Lung (tissue), 12 donors: Measurements from ENCODE around the gene SLC38A9. TPM values are rescaled to one million over a fixed set of nuclear protein-coding genes. Genes with fewer than 3 reads are reported as not detected.

Experiments
- ATAC-seq: fragments of 200-7000 bp; cut with Tn5 transposase; one replicate; pipeline ENCODE4 v1.9.1; 2020; ENCODE audit warnings: moderate number of reproducible peaks; ENCODE audit not compliant: insufficient read depth, low FRiP score
- DNase-seq, 3 donors: peaks; one replicate each; pipeline ENCODE4 v3.0.0-alpha.2; 2013 to 2017
- H3K27ac ChIP-seq, 2 donors: one replicate each; pipeline ENCODE4 v1.5.1; 2013; ENCODE audit warnings: mild to moderate bottlenecking in 2 of 2, moderate library complexity in 2 of 2, control low read depth in 1 of 2, inconsistent platforms in 1 of 2, low read depth in 1 of 2, low read length in 1 of 2
- H3K27me3 ChIP-seq, 3 donors: one replicate each; pipeline ENCODE4 v1.5.1; 2013; ENCODE audit warnings: low read length in 2 of 3; ENCODE audit not compliant: control insufficient read depth in 3 of 3, insufficient read depth in 3 of 3
- H3K36me3 ChIP-seq, 4 donors: one replicate each; pipeline ENCODE4 v1.5.1; 2013; ENCODE audit warnings: low read length in 4 of 4, mild to moderate bottlenecking in 1 of 4, moderate library complexity in 1 of 4; ENCODE audit not compliant: control insufficient read depth in 4 of 4, insufficient read depth in 4 of 4
- H3K4me1 ChIP-seq, 5 donors: one replicate each; pipeline ENCODE4 v1.5.1; 2013; ENCODE audit warnings: low read length in 5 of 5, mild to moderate bottlenecking in 2 of 5, moderate library complexity in 1 of 5; ENCODE audit not compliant: control insufficient read depth in 5 of 5, insufficient read depth in 5 of 5
- H3K4me3 ChIP-seq: one replicate; pipeline ENCODE4 v1.5.1; 2013; ENCODE audit warnings: mild to moderate bottlenecking, control low read depth, moderate library complexity
- H3K9ac ChIP-seq, 2 donors: one replicate each; pipeline ENCODE4 v1.5.1; 2013; ENCODE audit warnings: low read length in 2 of 2, control low read depth in 1 of 2; ENCODE audit not compliant: insufficient read depth in 1 of 2
- H3K9me3 ChIP-seq, 4 donors: one replicate each; pipeline ENCODE4 v1.5.1; 2013; ENCODE audit warnings: low read length in 3 of 4, mild to moderate bottlenecking in 1 of 4, moderate library complexity in 1 of 4; ENCODE audit not compliant: control insufficient read depth in 4 of 4, insufficient read depth in 3 of 4
- WGBS, 2 donors: extraction: QIAGEN DNeasy Blood & Tissue Kit; methylation state at CpG; one replicate each; pipeline ENCODE4 v1.1.7; 2013; 5-methylcytosine and 5-hydroxymethylcytosine counted together
- polyA plus RNA-seq, 2 donors: library from polyadenylated mRNA; stranded (reverse); fragments of 200-250 nt; gene quantifications; one replicate each; pipeline ENCODE4 v1.2.1, GENCODE V29; 2013
- total RNA-seq, 2 donors: library from RNA; depleted of rRNA in 1 of 2; stranded (reverse); fragments of >200 nt in 1 of 2; gene quantifications; one replicate each; pipeline ENCODE4 v1.2.1, GENCODE V29; 2014 to 2021
- TF ChIP-seq, protein P1 (sequence below): IDR thresholded peaks from 2 replicates; pipeline ENCODE4 v1.5.1; 2012; ENCODE audit warnings: mild to moderate bottlenecking; ENCODE audit errors: control extremely low read depth, extremely low read depth
- donor health status: control.
- donor health status: control.
- donor health status: Bipolar disorder and iron deficiency.
- donor health status: healthy.
- donor health status: DM: yes; HTN: yes; CAD: no.

SLC38A9 gene
- total and polyA plus RNA-seq, 4 donors: 8.5 to 64.2 (median 14.5) TPM

DNA sequence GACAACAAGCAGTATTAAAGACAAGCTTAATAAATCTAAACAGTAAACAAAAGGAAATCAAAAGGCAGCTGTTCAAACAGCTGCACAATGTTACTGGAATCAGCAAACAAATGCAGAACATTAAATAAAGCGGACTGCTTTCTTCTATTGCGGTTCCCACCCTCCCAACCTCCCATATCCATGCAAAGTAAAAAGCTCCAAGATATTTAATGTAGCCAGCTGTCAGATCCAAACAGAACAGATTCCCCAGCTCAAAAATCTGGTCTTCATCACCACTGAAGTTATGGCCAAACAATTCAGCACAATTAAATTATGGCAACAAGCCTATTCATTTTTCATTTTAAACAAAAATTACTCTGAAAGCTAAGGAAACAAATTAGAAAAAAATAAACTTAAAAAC lies 75.9 kb downstream of the SLC38A9 start:
- H3K9me3 ChIP-seq: no peaks in the 10 kb centered on the region
- H3K27ac ChIP-seq: peak overlapping the region in 1 of 2 donors; percentile 16
- WGBS, 2 donors: 58 to 69% methylated on average over 2 of the region's 2 CpGs
- H3K9ac ChIP-seq: no peak overlapping the region
- TF ChIP-seq, protein P1, sequence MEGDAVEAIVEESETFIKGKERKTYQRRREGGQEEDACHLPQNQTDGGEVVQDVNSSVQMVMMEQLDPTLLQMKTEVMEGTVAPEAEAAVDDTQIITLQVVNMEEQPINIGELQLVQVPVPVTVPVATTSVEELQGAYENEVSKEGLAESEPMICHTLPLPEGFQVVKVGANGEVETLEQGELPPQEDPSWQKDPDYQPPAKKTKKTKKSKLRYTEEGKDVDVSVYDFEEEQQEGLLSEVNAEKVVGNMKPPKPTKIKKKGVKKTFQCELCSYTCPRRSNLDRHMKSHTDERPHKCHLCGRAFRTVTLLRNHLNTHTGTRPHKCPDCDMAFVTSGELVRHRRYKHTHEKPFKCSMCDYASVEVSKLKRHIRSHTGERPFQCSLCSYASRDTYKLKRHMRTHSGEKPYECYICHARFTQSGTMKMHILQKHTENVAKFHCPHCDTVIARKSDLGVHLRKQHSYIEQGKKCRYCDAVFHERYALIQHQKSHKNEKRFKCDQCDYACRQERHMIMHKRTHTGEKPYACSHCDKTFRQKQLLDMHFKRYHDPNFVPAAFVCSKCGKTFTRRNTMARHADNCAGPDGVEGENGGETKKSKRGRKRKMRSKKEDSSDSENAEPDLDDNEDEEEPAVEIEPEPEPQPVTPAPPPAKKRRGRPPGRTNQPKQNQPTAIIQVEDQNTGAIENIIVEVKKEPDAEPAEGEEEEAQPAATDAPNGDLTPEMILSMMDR: no peak
- H3K27me3 ChIP-seq: no peaks in the 10 kb centered on the region
- peaks cover 3 to 60% (median 20%) of the 10 kb centered on the region in 5 donors for H3K4me1 ChIP-seq
- no peak for ATAC-seq
- DNase-seq: peak; percentile 80 to 98 (median 98)
- H3K4me3 ChIP-seq: no peak overlapping the region
- no peaks in the 10 kb centered on the region for H3K36me3 ChIP-seq

DNA sequence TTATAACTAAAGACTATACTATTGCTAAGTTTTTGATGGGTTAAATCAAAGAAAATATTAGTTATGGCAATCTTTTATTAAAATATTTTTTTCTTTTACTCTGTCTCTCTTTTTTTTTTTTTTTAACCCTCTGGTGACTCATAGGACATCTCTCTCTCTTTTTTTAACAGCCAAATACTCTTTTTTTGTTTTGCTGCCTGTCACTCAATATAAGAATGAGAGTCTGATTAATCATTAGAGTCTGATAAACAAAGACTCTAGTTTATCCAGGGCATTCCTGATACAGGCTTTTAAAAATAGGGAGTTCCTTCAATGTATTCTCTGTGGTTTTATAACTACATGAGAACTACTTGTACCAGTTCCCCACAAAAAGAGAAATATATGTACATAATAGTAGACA lies 77.3 kb downstream of the SLC38A9 start:
- no peak overlapping the region for H3K4me3 ChIP-seq
- DNase-seq: no peak
- no peaks in the 10 kb centered on the region for H3K36me3 ChIP-seq
- TF ChIP-seq, protein P1: no peak
- H3K9ac ChIP-seq: no peak overlapping the region
- H3K9me3 ChIP-seq: no peaks in the 10 kb centered on the region
- no peak for ATAC-seq
- peaks cover 3 to 63% (median 20%) of the 10 kb centered on the region in 5 donors for H3K4me1 ChIP-seq
- H3K27me3 ChIP-seq: no peaks in the 10 kb centered on the region
- H3K27ac ChIP-seq: no peak overlapping the region

DNA sequence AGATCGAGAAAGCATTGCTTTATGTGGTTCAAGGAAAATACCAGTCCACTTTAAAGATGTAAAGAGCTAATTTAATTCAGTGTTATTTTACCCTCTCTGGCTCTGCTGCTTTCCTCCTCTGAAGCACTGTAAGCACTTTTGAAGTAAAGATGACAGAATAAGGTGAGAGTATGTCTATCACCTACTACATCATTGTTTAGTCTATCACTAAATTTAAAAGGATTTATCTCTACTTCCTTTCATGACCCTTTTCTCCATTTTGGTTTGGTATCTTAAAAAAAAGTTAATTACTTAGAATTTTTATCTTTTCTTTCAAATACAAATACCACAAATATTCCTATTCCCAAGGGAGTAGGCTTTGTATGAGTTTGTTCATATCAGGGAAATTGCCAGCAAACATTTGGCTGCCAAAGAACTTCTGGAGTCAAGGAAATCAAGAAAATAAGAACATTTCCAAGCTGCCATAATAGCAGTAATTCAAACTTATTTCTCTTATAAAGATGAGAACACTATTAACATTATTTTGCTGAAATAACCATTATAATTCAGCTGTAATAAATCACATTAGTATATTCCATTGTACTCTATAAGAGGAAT lies 77.8 kb downstream of the SLC38A9 start:
- H3K4me3 ChIP-seq: no peak overlapping the region

More for the DNA sequence above, 77.8 kb downstream of the SLC38A9 start:
- TF ChIP-seq, protein P1: no peak
- DNase-seq (peak; percentile 42 to 87 (median 87)), ATAC-seq (no peak)
- peaks cover 3 to 64% (median 20%) of the 10 kb centered on the region in 5 donors for H3K4me1 ChIP-seq
- no peaks in the 10 kb centered on the region for H3K27me3 ChIP-seq
- no peaks in the 10 kb centered on the region for H3K9me3 ChIP-seq
- H3K9ac ChIP-seq: peak overlapping the region in 1 of 2 donors; percentile 26
- H3K27ac ChIP-seq: peak overlapping the region in 1 of 2 donors; percentile 90
- H3K36me3 ChIP-seq: no peaks in the 10 kb centered on the region
- 66 to 84% methylated on average over 1 of the region's 1 CpG for WGBS, 2 donors
